ENCODE measurements around the gene GPX1.
"Not testable (repeated sequence)": the region's sequence is repeated elsewhere in the genome, so short reads cannot be mapped to it uniquely, and the experiment has no call there.

Gene GPX1

DNA sequence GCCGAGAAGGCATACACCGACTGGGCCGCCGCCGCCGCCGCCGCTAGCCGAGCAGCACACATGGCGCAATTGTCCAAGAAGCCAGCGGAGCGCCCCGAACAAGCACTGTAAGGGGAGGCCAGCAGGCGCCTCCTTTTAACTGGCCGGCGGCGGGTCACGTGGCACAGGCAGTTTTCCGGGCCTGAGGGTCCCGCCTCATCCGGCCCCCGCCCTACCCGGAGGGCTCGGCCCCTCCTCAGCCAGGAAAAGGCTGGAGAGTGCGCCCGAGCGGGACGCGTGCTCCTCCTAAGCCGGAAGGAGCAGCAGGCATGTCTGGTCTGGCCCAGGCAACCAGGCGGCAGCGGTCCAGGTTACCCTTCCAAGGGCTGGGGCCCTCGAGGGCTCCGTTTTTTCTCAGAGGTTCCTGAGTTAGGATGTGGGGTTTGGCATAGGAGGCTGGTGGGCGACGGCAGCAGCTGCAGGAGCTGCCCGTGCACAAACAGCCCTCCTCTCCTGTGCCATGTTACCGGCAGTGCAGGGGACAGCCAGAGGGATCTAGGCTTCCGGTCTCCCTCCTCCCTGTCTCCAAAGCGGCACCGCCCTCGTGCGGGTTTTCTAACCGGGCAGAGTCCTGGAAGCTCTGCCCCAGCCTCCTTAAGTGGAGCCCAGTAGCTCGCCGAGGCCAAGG lies at the start of gene GPX1:
Gene GPX1, minus strand, starts transcription at position 137 of the 667 bp plus-strand sequence. Its CDS starts 75 bp downstream, at position 62.
- peak; percentile 83 to 84 for DNase-seq (ENCODE audit: low read depth in 2 of 2)

DNA sequence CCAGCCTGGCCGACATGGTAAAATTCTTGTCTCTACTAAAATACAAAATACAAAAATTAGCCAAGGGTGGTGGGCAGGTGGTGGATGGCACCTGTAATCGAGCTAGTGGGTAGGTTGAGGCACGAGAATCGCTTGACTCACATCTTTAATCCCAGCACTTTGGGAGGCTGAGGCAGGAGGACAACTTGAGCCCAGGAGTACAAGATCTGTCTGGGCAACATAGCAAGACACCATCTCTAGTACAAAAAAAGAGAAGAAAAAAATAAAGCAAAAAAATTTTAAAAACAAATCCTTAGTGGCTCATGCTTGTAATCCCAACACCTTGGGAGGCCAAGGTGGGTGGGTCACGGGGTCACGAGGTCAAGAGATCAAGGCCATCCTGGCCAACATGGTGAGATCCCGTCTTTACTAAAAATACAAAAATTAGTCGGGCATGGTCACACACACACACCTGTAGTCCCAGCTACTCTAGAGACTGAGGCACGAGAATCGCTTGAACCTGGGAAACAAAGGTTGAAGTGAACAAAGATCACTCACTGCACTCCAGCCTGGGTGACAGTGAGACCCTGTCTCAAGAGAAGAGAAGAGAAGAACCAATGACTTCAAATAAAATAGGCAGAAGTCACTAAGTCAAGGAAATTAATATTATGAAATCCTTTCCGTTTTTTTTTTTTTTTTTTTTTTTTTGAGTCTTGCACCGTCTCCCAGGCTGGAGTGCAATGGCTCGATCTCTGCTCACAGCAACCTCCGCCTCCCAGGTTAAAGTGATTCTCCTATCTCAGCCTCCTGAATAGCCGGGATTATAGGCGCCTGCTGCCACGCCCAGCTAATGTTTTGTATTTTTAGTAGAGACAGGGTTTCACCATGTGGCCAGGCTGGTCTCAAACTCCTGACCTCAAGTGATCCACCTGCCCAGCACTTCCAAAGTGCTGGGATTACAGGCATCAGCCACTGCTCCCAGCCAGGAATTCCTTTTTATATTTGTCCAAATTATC lies 48.7 kb upstream of the GPX1 start:
- DNase-seq (ENCODE audit: low read depth in 2 of 2) = no peak

DNA sequence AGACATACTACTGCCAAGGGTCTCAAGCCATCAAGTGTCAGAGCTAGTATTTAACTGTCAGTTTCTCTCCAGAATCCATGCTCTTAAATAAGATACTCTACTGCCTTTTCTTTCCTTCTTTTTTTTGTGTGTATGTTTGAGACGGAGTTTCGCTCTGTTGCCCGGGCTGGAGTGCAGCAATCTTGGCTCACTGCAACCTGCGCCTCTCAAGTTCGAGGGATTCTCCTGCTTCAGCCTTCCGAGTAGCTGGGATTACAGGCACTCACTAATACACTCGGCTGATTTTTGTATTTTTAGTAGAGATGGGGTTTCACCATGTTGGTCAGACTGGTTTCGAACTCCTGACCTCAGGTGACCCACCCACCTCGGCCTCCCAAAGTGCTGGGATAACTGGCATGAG lies 47.4 kb upstream of the GPX1 start:
- DNase-seq (ENCODE audit: low read depth in 2 of 2) = not testable (repeated sequence)

DNA sequence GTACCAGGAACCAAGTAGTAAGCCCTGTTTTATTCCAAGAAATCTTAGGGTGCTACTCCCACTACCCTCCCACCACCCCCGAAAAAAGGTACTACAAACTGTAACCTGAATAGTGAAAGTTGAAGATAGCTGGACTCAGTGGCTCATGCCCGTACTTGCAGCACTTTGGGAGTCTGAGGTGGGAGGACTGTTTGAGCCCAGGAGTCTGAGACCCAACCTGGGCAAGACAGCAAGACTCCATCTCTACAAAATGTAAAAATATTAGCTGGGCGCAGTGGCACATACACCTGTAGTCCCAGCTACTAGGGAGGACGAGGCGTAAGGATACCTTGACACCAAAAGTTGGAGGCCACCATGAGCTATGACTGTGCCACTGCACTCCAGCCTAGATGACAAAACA lies 45.7 kb upstream of the GPX1 start:
- no peak for DNase-seq (ENCODE audit: low read depth in 2 of 2)

DNA sequence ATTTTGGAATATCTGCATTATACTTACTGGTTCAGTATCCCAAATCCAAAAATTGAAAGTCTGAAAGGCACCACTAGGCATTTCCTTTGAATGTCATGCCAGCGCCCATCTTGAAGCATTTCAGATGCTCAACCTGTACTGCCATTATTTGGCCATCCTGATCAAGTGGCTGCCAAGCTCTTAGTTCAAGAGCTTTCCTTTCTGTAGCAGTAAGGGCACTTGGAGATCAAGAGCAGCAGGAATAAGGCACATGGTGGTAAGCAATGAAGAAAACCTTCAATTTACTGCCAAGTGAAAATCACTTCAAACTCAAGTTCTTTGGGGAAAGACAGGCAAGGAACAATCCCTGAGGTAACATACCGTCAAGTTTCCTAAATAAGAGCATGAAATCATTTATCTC lies 43.6 kb upstream of the GPX1 start:
- DNase-seq (ENCODE audit: low read depth in 2 of 2) = no peak

DNA sequence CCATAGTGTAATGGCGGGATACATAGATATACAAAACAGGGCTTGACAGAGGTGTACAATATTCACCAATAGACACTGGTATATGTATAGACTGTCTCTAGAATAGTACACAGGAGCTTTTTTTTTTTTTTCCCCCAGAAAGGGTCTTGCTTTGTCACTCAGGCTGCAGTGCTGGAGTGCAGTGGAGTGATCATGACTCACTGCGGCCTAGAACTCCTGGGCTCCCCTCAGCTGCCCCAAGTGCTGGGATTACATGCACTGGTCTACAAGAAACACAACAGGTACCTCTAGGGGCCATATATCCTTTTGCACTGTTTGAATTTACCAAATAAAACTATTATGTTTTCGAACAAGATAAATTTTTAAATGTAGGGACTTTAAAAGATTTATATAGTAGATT lies 41.3 kb upstream of the GPX1 start:
- no peak for DNase-seq (ENCODE audit: low read depth in 2 of 2)

DNA sequence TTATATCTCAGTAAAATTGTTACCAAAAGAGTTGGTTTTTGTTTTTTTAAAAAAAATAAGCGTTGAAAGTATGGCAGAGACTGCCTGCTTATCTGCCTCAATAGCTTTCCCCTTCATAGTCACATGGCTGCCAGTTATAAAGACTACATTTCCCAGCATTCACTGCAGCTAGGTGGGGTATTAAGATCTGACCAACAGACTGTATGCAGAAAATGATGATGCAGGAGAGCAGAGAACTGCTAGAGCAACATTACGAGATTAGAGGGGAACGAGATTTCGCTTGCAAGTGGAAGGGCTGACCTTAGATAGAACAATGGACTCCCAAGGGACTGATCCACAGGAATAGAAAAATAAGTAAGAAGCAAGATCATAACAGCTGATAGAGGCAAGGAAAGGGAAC lies 39.3 kb upstream of the GPX1 start:
- DNase-seq (ENCODE audit: low read depth in 2 of 2) = no peak

DNA sequence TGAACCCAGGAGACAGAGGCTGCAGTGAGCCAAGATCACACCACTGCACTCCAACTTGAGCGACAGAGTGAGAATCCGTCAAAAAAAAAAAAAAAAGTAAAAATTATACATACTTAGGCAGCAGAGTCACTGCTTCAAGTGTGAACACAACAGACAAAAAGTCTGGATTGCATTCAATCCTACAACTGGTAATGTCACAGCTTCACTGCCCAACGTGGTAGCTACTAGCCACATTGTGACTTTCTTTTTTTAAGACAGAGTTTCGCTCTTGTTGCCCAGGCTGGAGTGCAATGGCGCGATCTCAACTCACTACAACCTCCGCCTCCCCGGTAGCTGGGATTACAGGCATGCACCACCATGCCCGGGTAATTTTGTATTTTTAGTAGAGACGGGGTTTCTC lies 33.2 kb upstream of the GPX1 start:
- DNase-seq (ENCODE audit: low read depth in 2 of 2) = not testable (repeated sequence)

DNA sequence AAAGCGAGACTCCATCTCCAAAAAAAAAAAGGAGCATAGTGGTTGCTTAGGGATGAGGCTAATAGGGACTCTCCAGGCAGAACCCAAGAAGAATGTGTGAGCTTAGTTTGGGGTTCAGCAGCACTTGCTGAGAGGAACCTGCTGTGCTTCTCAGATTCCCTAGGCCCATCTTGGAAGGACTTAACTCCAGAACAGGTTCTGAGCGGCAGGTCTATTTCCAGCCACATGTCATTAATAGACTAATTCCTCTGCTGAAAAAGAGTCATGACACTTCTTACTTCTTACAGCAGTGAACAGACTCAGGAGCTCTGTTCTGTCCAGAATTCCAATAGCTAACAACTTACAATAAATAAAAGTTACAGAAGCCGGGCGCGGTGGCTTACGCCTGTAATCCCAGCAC lies 31.1 kb upstream of the GPX1 start:
- DNase-seq (ENCODE audit: low read depth in 2 of 2) = no peak

DNA sequence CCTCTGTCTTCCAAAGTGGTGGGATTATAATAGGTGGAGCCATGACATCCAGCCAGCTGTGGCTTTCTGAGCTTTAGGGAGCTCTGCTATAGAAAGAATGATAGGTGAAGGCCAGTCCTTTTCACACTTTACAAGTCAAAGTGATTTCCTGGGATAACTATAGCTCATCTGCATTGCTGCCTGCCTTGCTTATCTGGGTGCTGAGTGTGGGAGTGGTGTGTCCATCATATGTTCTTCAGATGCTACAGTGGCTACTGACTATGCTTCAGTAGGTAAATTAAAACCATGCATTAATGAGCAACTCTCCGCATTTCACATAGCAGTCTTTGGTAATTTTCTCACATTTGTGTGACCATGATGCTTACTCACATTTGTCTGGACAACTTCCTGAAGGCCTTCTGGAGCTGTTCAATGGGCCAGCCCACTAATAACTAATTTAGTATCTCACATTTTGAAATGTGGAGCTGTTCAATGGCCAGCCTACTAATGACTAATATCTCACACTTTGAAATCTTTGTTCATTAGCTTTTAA lies 30.2 kb upstream of the GPX1 start:
- DNase-seq (ENCODE audit: low read depth in 2 of 2) = no peak

DNA sequence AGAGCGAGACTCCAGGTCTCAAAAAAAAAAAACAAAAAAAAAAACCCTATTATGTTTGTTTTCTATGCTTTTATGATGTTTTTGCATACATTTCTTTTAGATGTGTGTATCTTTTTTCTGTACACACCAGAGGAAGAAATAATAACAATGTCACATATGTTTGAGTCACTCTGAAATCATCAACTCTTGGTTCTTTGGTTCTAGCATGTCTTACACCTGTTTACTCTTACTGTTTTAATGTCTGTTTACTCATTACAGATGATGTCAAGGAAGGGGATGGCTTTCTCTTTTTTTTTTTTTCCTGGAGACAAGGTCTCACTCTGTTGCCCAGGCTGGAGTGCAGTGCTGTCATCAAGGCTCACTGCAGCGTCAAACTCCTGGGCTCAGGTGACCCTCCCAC lies 29.6 kb upstream of the GPX1 start:
- DNase-seq (ENCODE audit: low read depth in 2 of 2) = no peak

DNA sequence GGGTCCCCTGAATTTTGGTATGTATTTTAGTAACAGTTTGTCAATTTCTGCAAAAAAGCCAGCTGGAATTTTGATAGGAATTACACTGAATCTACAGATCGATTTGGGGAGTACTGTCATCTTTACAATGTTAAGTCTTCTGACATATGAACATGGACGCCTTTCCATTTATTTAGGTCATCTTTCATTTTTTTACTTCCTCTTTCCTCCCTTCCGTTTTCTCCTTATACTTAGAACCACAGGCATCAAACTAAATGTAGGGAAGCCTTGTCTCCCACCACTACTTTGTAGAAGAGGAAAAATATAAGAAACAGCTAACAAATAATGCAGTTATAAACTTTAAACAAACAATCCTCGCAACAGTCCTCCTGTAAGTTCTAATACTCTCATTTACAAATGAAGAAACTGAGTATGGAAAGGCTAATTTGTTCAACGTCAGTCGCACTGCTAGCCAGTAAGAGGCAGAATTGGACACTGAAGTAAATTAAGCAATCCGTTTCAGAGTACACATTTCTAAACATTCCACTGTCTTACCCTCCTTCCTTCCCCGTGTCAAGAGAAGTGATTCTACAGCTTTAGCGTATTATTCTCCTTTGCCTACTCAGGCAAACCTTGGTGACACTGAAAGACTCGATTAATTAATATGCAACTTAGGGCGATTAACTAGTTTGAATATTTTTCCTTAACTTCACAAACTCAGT lies 28.1 kb upstream of the GPX1 start:
- DNase-seq (ENCODE audit: low read depth in 2 of 2) = no peak

DNA sequence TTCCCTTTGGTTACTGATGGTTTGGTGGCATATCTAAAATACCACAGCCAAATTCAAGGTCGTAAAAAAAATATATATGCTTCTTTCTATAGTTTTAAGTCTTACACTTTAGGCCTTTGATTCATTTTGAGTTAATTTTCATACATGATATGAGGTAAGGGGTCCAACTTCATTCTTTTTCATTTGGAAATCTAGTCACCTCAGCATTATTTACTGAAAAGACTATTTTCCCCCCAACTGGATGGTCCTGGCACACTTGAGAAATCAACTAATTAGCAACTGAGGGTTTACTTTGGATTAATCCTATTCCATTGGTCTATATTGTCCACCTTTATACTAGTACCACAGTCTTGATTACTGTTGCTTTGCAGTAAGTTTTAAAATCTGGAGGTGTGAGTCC lies 27.5 kb upstream of the GPX1 start:
- DNase-seq (ENCODE audit: low read depth in 2 of 2) = no peak

DNA sequence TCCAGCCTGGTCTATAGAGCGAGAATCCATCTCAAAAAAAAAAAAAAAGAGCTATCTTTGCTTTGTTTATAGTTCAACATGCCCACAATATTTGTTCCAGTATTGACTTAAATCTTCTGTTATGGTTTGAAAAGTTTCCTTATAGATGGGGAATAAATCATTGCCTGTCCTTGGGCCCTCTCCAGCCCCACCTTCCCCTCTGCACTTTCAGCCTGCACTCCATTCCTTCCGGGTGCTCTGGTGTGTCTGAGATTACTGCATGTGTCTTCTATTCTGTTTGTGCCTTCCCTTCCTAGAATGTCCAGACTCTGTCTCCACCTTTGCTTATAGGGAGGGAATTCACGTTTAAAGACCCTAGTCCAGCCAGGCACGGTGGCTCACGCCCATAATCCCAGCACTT lies 25.2 kb upstream of the GPX1 start:
- no peak for DNase-seq (ENCODE audit: low read depth in 2 of 2)

DNA sequence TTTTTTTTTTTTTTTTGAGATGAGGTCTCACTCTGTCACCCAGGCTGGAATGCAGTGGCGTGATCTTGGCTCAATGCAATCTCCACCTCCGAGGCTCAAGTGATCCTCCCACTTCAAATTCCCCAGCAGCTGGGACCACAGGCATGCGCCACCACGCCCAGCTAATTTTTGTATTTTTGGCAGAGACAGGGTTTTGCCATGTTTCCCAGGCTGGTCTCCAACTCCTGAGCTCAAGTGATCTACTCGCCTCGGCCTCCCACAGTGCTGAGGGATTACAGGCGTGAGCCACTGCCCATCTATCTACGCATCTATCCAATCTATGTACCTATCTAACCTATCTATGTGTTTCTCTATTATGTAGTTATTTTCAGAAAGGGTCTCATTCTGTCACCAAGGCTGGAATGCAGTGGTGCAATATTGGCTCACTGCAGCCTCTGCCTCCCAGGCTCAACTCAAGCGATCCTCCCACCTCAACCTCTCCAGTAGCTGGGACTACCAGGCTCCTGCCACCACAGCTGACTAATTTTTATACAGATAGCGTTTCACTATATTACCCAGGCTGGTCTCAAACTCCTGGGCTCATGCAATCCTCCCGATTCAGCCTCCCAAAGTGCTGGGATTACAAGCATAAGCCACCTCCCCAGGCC lies 20.2 kb upstream of the GPX1 start:
- no peak for DNase-seq (ENCODE audit: low read depth in 2 of 2)

DNA sequence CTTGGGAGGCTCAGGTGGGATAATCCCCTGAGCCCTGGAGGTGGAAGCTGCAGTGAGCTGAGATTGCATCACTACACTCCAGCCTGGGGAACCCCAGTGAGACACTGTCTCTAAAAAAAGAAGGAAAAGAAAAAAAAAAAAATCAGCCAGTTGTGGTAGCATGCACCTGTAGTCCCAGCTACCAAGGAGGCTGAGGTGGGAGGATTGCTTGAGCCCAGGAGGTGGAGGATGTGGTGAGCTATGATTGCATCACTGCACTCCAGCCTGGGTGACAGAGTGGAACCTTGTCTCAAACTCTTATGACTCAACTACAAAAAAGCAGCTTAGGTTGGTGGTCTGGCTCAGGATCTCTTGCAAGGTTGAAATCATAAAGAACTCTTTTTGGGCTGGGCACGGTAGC lies 19.3 kb upstream of the GPX1 start:
- DNase-seq (ENCODE audit: low read depth in 2 of 2) = peak; percentile 49 to 55

DNA sequence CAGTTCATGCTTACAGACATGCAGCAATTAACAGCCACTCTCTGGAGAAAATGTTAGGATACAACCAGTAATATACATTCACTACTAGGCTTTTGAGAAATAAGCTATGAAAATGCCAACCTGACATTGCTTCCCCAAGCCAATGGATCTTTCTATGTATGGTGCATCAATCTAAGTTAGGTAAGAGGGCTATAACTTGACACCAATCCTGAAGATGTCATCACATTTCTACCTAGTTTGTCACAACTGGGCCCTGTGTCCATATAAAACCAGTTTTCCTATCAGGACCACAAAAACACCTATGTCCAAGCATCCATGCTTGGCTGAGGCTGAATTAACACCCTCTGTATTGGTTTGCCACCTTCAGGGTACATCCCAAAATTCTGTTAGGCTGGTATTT lies 13.8 kb upstream of the GPX1 start:
- no peak for DNase-seq (ENCODE audit: low read depth in 2 of 2)

DNA sequence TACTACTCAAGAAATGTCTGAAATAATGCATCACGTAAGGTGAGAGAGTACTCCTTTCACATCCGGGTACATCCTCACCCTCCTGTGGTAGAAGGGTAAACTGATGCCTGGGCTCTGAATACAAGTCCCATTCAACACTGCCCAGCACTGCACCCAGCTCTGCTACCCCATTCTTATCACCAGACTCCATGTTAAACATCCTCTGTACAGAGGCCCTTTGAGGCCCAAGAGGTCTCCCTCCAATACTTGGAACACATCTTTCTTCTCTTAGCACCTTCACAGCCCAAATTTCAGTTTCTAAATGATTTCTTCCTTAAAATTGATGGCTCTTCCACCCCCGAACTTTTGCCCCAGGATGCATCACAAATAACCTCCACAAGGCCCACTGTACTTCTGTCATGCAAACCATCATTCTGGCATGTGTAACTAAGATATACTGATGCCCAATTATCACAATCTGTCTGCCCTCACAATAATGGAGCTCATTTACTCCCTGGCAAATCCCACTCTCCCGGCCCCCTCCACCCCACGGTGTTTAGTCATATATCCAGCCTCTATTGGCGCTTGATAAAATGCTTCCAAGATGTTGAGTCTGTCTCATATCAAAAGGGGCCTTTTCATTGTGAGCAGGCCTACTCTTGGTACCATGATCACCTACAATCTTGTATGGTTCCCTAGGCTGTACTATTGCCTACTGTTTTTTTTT lies 12.6 kb upstream of the GPX1 start:
- no peak for DNase-seq (ENCODE audit: low read depth in 2 of 2)

DNA sequence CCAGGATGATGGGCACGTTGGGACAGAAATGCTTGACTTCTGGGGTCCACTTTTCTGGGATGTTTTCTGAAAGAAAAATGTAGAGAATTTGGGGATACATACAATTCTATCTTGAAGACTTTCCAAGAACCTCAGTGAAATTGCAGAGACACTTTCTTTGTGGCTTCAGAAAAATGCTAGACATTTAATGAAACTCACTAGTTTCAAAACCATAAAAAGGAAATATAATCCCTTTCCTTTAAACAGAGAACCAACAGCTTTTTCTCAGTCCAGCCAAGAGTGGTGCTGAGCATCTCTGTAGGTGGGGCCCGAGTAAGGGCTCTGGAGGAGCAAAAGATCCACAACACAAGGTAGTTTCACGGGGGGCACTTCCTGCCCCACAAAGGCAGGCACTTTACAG lies 4.4 kb upstream of the GPX1 start:
- no peak for DNase-seq (ENCODE audit: low read depth in 2 of 2)

DNA sequence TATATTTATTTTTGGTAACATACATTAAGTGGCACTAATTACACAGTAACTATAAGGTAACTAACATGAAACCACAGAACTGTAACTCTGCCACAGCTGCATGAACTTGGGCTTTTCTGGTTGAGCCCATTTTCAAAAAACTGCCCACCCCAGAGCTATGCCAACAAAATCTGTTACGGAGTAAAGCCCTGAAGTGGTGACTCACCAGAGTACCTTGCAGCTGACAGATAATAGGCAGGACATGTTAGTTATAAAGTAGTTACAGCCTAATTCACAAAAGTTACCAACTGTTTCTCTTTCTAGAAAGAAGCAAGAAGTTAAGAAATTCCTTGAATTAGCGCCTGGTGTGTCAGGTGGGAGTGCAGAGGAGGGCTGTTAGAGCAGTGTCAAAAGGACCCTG lies 1.5 kb upstream of the GPX1 start:
- DNase-seq (ENCODE audit: low read depth in 2 of 2) = no peak

DNA sequence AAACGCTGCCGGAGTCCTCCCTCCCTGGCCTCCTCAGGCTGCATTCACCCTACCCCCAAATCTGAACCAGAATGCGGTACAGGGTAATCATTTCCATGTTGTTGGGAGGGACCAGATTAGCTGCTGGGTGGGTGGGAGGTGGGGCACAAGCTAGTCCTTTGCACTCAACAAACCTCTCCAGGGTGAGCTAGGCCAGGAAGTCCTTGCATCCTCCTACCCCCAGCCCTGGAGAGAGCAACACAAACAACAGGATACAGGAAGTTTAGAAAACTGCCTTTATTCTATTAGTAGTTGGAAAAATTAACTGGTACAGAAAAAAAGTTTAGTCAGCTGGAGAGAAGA lies 702 bp upstream of the GPX1 start:
- DNase-seq (ENCODE audit: low read depth in 2 of 2) = peak in 1 of 2 donors; percentile 16

All from stimulated activated CD8-positive, alpha-beta memory T cell treated with anti-CD3 and anti-CD28 coated beads, Interleukin-15, amount 100 ng/mL, for 48 hours (primary cell).